ENCODE measurements around the gene ICAM3. TPM values are rescaled to one million over a fixed set of nuclear protein-coding genes. Genes with fewer than 3 reads are reported as not detected.

The ICAM3 gene
- total RNA-seq, 1 experiment from 2014 or later, result 10.5 TPM

DNA sequence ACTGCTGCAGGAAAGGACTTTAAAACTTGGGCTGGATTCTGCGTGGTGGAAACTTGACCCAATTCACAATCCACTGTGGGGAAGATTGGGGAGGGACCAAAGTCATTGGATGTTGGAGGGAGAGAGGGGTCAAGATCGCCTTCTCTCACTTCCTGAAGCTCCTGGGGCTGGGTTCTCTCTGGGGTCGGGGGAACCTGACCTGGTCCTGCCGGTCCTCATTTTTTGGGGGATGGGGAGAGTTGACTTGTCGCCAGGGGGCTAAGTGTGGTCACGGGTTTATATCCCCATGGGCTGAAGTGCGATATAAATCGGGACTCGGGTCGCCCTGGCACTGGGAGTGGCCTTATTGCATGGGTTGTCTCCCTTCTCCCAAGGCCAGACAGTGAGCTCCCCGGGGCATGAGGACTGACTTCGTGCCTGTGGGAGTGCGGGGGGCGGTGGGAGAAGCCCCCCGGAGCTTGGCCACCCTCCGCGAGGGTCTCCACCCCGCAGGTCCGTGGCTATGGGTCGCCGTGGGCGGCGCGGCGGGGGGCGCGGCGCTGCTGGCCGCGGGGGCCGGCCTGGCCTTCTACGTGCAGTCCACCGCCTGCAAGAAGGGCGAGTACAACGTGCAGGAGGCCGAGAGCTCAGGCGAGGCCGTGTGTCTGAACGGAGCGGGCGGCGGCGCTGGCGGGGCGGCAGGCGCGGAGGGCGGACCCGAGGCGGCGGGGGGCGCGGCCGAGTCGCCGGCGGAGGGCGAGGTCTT lies 43.4 kb downstream of the ICAM3 start:
- no peaks in the 10 kb centered on the region for H3K36me3 ChIP-seq (ENCODE audit: control insufficient read depth, insufficient read depth, low read length)
- in situ Hi-C loops (cut with HindIII; ENCODE audit: low pct_unique_long_range_greater_than_20kb, low sequenced_read_pairs), result no loop called here
- CTCF ChIA-PET, result no interaction called here
- ATAC-seq (no peak), DNase-seq (ENCODE audit: low read depth, low spot score) (no peak)
- no peak overlapping the region for H3K4me3 ChIP-seq (ENCODE audit: low read depth in 2 of 2, low read length in 2 of 2)
- intact Hi-C loops (cut with micrococcal nuclease; ENCODE audit: unreplicated experiment), result no loop called here
- no peaks in the 10 kb centered on the region for H3K27me3 ChIP-seq (ENCODE audit: control insufficient read depth, insufficient read depth, low read length)
- no peaks in the 10 kb centered on the region for H3K9me3 ChIP-seq (ENCODE audit: control insufficient read depth, insufficient read depth, low read depth, low read length)
- H3K4me1 ChIP-seq (ENCODE audit: control insufficient read depth, insufficient read depth, low read length), result no peaks in the 10 kb centered on the region
- POLR2A ChIA-PET, result no interaction called here
- TF ChIP-seq, protein P1, sequence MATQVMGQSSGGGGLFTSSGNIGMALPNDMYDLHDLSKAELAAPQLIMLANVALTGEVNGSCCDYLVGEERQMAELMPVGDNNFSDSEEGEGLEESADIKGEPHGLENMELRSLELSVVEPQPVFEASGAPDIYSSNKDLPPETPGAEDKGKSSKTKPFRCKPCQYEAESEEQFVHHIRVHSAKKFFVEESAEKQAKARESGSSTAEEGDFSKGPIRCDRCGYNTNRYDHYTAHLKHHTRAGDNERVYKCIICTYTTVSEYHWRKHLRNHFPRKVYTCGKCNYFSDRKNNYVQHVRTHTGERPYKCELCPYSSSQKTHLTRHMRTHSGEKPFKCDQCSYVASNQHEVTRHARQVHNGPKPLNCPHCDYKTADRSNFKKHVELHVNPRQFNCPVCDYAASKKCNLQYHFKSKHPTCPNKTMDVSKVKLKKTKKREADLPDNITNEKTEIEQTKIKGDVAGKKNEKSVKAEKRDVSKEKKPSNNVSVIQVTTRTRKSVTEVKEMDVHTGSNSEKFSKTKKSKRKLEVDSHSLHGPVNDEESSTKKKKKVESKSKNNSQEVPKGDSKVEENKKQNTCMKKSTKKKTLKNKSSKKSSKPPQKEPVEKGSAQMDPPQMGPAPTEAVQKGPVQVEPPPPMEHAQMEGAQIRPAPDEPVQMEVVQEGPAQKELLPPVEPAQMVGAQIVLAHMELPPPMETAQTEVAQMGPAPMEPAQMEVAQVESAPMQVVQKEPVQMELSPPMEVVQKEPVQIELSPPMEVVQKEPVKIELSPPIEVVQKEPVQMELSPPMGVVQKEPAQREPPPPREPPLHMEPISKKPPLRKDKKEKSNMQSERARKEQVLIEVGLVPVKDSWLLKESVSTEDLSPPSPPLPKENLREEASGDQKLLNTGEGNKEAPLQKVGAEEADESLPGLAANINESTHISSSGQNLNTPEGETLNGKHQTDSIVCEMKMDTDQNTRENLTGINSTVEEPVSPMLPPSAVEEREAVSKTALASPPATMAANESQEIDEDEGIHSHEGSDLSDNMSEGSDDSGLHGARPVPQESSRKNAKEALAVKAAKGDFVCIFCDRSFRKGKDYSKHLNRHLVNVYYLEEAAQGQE (IDR thresholded peaks at IDR 0.05; ENCODE audit: insufficient read depth in 1 of 2, low read depth in 2 of 2, low read length in 1 of 2), result no peak
- TF ChIP-seq POLR2AphosphoS5 (IDR thresholded peaks at IDR 0.05; ENCODE audit: low read depth, low read length) (no peak), TCF7L2 (IDR thresholded peaks at IDR 0.05; ENCODE audit: low read depth, low read length) (no peak), SIN3A (IDR thresholded peaks at IDR 0.05; ENCODE audit: borderline replicate concordance, insufficient read depth, low read depth, low read length) (no peak)
- TF ChIP-seq, protein P2, sequence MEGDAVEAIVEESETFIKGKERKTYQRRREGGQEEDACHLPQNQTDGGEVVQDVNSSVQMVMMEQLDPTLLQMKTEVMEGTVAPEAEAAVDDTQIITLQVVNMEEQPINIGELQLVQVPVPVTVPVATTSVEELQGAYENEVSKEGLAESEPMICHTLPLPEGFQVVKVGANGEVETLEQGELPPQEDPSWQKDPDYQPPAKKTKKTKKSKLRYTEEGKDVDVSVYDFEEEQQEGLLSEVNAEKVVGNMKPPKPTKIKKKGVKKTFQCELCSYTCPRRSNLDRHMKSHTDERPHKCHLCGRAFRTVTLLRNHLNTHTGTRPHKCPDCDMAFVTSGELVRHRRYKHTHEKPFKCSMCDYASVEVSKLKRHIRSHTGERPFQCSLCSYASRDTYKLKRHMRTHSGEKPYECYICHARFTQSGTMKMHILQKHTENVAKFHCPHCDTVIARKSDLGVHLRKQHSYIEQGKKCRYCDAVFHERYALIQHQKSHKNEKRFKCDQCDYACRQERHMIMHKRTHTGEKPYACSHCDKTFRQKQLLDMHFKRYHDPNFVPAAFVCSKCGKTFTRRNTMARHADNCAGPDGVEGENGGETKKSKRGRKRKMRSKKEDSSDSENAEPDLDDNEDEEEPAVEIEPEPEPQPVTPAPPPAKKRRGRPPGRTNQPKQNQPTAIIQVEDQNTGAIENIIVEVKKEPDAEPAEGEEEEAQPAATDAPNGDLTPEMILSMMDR (IDR thresholded peaks at IDR 0.05), result no peak
- BruUV-seq (replicated peaks), result no TSS peak
- H3K27ac ChIP-seq (ENCODE audit: low read length), result no peak overlapping the region

DNA sequence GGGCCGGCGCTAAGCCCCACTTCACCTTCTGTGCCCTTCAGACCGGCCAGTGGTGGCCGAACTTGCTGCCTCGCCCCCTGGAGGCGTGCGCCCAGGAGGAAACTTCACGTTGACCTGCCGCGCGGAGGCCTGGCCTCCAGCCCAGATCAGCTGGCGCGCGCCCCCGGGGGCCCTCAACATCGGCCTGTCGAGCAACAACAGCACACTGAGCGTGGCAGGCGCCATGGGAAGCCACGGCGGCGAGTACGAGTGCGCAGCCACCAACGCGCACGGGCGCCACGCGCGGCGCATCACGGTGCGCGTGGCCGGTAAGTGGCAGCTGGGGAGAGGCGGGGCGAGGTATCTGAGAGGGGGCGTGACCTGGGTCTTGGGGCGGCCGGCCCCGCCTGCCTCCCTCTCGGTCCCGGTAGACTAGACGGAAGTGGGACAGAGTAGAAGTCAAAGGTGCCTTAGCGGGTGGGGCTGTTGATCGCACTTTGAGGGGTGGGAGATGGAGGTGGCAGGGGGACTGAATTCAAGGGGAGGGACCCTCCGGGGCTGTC lies 44.0 kb downstream of the ICAM3 start:
- DNase-seq (ENCODE audit: low read depth, low spot score) (no peak), ATAC-seq (no peak)
- no peak overlapping the region for H3K4me3 ChIP-seq (ENCODE audit: low read depth in 2 of 2, low read length in 2 of 2)
- ChIA-PET POLR2A (no interaction called here), CTCF (no interaction called here)
- no peak overlapping the region for H3K27ac ChIP-seq (ENCODE audit: low read length)
- H3K9me3 ChIP-seq (ENCODE audit: control insufficient read depth, insufficient read depth, low read depth, low read length), result no peaks in the 10 kb centered on the region
- intact Hi-C loops (cut with micrococcal nuclease; ENCODE audit: unreplicated experiment), result no loop called here
- no peaks in the 10 kb centered on the region for H3K27me3 ChIP-seq (ENCODE audit: control insufficient read depth, insufficient read depth, low read length)
- no peaks in the 10 kb centered on the region for H3K4me1 ChIP-seq (ENCODE audit: control insufficient read depth, insufficient read depth, low read length)
- no TSS peak for BruUV-seq (replicated peaks)
- no peaks in the 10 kb centered on the region for H3K36me3 ChIP-seq (ENCODE audit: control insufficient read depth, insufficient read depth, low read length)
- TF ChIP-seq, protein P2 (IDR thresholded peaks at IDR 0.05), result no peak
- TF ChIP-seq, protein P1 (IDR thresholded peaks at IDR 0.05; ENCODE audit: insufficient read depth in 1 of 2, low read depth in 2 of 2, low read length in 1 of 2), result no peak
- TF ChIP-seq TCF7L2 (IDR thresholded peaks at IDR 0.05; ENCODE audit: low read depth, low read length), result no peak
- in situ Hi-C loops (cut with HindIII; ENCODE audit: low pct_unique_long_range_greater_than_20kb, low sequenced_read_pairs), result no loop called here
